AG09309 (cell line): ENCODE measurements around the gene ACVR1.

Experiments used
- DNase-seq: peaks from one replicate; pipeline ENCODE4 v3.0.0-alpha.2; 2010; ENCODE audit warnings: low read depth
- H3K4me3 ChIP-seq: 2 replicates; pipeline ENCODE4 v1.5.1; 2011; ENCODE audit warnings: mild to moderate bottlenecking, low read depth, low read length, moderate library complexity; ENCODE audit not compliant: control insufficient read depth
- CTCF ChIP-seq: IDR thresholded peaks from 2 replicates; pipeline ENCODE4 v1.5.1; 2011; ENCODE audit warnings: mild to moderate bottlenecking, low read depth, low read length, inconsistent platforms; ENCODE audit not compliant: insufficient read depth, control insufficient read depth; ENCODE audit errors: missing control alignments

Gene ACVR1

GRCh38 chr2:157866202-157866601 is 9.9 kb downstream of the ACVR1 start:
- TF ChIP-seq CTCF = no peak
- H3K4me3 ChIP-seq = no peak overlapping the region
- no peak for DNase-seq

DNA sequence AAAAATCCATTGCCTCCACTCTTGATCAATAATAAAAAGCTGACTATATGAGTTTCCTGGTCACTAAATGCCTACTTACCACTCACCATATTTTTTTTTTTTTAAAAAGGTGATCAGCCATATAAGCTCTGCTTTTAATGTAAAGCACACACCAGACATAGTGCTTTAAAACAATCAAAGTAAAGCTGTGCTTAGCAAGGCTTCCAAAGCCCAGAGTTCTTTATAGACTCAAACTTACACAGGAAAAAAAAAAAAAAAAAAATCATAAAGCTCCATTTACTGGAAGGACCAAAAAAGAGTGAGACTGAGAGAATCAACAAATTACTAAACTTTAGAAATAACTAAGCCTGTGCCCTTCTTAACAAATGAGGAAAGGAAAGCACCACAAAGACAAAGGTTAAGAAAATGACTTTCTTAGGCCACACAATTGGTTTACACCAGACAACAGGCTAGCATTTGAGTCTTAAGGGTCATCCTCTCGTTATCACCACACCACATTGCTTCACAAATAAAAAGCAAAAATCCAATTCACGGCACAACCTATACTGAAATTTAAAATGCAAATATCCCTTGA is 11.2 kb downstream of the ACVR1 start:
- TF ChIP-seq CTCF = no peak
- no peak overlapping the region for H3K4me3 ChIP-seq
- no peak for DNase-seq

DNA sequence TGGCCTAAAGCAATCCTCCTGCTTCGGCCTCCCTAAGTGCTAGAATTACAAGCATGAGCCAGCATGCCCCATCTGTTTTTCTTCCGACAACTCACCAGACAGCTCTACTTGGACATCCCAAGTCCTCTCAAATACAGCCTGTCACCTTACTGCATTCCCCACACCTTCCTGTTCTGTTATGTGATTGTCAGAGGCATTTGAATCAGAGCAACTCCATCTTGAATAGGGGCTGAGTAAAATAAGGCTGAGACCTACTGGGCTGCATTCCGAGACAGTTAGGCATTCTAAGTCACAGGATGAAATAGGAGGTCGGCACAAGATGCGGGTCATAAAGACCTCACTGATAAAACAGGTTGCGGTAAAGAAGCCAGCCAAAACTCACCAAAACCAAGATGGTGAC is 17.3 kb downstream of the ACVR1 start:
- DNase-seq = no peak
- H3K4me3 ChIP-seq = no peak overlapping the region
- TF ChIP-seq CTCF = no peak

- no peak for TF ChIP-seq CTCF
- H3K4me3 ChIP-seq = no peak overlapping the region
- no peak for DNase-seq
Observed at GRCh38 chr2:157857881-157858280, 18.2 kb downstream of the ACVR1 start.

DNA sequence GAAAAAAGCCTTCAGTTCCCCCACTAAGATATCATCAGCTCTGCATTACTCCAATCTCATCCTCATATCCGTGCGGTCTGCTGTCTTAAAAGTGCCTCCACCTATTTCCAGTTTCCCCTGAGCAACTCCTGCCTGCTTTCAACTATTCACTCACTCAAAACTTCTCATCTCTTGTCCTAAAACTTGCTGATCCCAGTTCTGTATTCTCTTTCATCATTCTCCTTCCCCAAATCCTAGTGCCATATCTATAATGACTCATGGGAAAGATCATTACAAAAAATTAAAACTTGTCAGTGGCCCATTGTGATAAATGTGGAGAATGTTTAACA is 20.0 kb downstream of the ACVR1 start:
- DNase-seq = no peak
- H3K4me3 ChIP-seq = no peak overlapping the region
- TF ChIP-seq CTCF = no peak

DNA sequence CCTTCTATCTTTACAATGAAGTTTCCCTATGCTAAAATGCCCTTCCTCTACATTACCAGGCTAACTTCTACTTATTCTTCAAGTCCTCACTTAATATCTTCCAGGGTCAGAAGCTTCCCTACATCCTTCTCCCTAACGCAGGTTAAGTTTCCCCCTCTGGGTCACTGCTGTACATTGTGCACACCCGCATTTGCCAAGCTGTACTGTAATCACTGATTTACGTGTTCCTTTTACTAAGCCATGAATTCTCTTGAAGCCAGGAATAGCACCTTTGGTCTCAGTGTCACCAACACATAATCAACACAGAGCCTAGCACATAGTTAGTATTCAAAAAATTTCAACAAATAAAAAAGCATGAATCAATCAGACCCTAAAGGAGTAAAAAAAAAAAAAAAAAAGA is 22.3 kb downstream of the ACVR1 start:
- DNase-seq = no peak

More for the DNA sequence above, 22.3 kb downstream of the ACVR1 start:
- TF ChIP-seq CTCF = no peak
- H3K4me3 ChIP-seq = no peak overlapping the region
